ENCODE measurements around the gene GPR160. TPM values are rescaled to one million over a fixed set of nuclear protein-coding genes. Genes with fewer than 3 reads are reported as not detected.

The GPR160 gene
- total RNA-seq, 2 donors from 2014 or later: 7.2 to 13.2 TPM

- Mint-ChIP-seq H3K9me3 (no peaks in the 10 kb centered on the region), H3K36me3 (peaks cover 5 to 15% of the 10 kb centered on the region in 2 donors), H3K27ac (no peak overlapping the region)
- ATAC-seq (no peak), DNase-seq (ENCODE audit: low spot score in 2 of 2) (no peak)
Observed at GRCh38 chr3:170080605-170081004, 42.8 kb downstream of the GPR160 start.

GRCh38 chr3:170081079-170081741, 43.4 kb downstream of the GPR160 start:
- ATAC-seq: no peak

GRCh38 chr3:170083343-170083742, 45.5 kb downstream of the GPR160 start:
- no peak for DNase-seq (ENCODE audit: low spot score in 2 of 2)
- H3K27ac Mint-ChIP-seq: no peak overlapping the region
- no peaks in the 10 kb centered on the region for H3K9me3 Mint-ChIP-seq
- ATAC-seq: no peak
- peaks cover 5 to 12% of the 10 kb centered on the region in 2 donors for H3K36me3 Mint-ChIP-seq

More at GRCh38 chr3:170081079-170081741, 43.4 kb downstream of the GPR160 start:
- H3K9me3 Mint-ChIP-seq: no peaks in the 10 kb centered on the region
- DNase-seq (ENCODE audit: low spot score in 2 of 2): no peak
- no peak overlapping the region for H3K27ac Mint-ChIP-seq
- peaks cover 5 to 18% of the 10 kb centered on the region in 2 donors for H3K36me3 Mint-ChIP-seq

GRCh38 chr3:170085396-170085795, 47.6 kb downstream of the GPR160 start:
- ATAC-seq: no peak

GRCh38 chr3:170089862-170090600, 52.2 kb downstream of the GPR160 start:
- Mint-ChIP-seq H3K27ac (peak overlapping the region in 1 of 2 donors; percentile 55), H3K9me3 (no peaks in the 10 kb centered on the region), H3K36me3 (peaks cover 0 to 28% of the 10 kb centered on the region in 2 donors)
- DNase-seq (ENCODE audit: low spot score in 2 of 2) (no peak), ATAC-seq (peak in 1 of 2 donors; percentile 28)

More at GRCh38 chr3:170085396-170085795, 47.6 kb downstream of the GPR160 start:
- Mint-ChIP-seq H3K9me3 (no peaks in the 10 kb centered on the region), H3K36me3 (peaks cover 5 to 18% of the 10 kb centered on the region in 2 donors), H3K27ac (no peak overlapping the region)
- DNase-seq (ENCODE audit: low spot score in 2 of 2): no peak

GRCh38 chr3:170090601-170090981, 52.8 kb downstream of the GPR160 start:
- no peak for DNase-seq (ENCODE audit: low spot score in 2 of 2)
- Mint-ChIP-seq H3K9me3 (no peaks in the 10 kb centered on the region), H3K27ac (peak overlapping the region; percentile 67 to 95), H3K36me3 (peaks cover 0 to 29% of the 10 kb centered on the region in 2 donors)
- ATAC-seq: peak in 1 of 2 donors; percentile 48

- DNase-seq (ENCODE audit: low spot score in 2 of 2) (no peak), ATAC-seq (no peak)
- H3K36me3 Mint-ChIP-seq: peaks cover 0 to 39% of the 10 kb centered on the region in 2 donors
- H3K27ac Mint-ChIP-seq: no peak overlapping the region
- H3K9me3 Mint-ChIP-seq: no peaks in the 10 kb centered on the region
Observed at GRCh38 chr3:170092907-170093306, 55.1 kb downstream of the GPR160 start.

- no peak overlapping the region for H3K27ac Mint-ChIP-seq
- H3K9me3 Mint-ChIP-seq: no peaks in the 10 kb centered on the region
- H3K36me3 Mint-ChIP-seq: peaks cover 0 to 32% of the 10 kb centered on the region in 2 donors
- no peak for ATAC-seq
- no peak for DNase-seq (ENCODE audit: low spot score in 2 of 2)
Observed at GRCh38 chr3:170095771-170096170, 58.0 kb downstream of the GPR160 start.

- Mint-ChIP-seq H3K27ac (peak overlapping the region in 1 of 2 donors; percentile 26), H3K9me3 (no peaks in the 10 kb centered on the region), H3K36me3 (peaks cover 0 to 32% of the 10 kb centered on the region in 2 donors)
- ATAC-seq (no peak), DNase-seq (ENCODE audit: low spot score in 2 of 2) (no peak)
Observed at GRCh38 chr3:170096342-170096741, 58.5 kb downstream of the GPR160 start.

GRCh38 chr3:170098753-170099152, 61.0 kb downstream of the GPR160 start:
- Mint-ChIP-seq H3K36me3 (peaks cover 0 to 39% of the 10 kb centered on the region in 2 donors), H3K27ac (peak overlapping the region; percentile 75 to 79), H3K9me3 (no peaks in the 10 kb centered on the region)
- DNase-seq (ENCODE audit: low spot score in 2 of 2): no peak
- peak; percentile 43 to 59 for ATAC-seq

- ATAC-seq (no peak), DNase-seq (ENCODE audit: low spot score in 2 of 2) (no peak)
- no peaks in the 10 kb centered on the region for H3K9me3 Mint-ChIP-seq
- H3K36me3 Mint-ChIP-seq: peaks cover 0 to 20% of the 10 kb centered on the region in 2 donors
- H3K27ac Mint-ChIP-seq: peak overlapping the region in 1 of 2 donors; percentile 36
Observed at GRCh38 chr3:170100944-170101343, 63.1 kb downstream of the GPR160 start.

GRCh38 chr3:170102431-170102830, 64.6 kb downstream of the GPR160 start:
- ATAC-seq (no peak), DNase-seq (ENCODE audit: low spot score in 2 of 2) (no peak)
- peaks cover 0 to 9% of the 10 kb centered on the region in 2 donors for H3K36me3 Mint-ChIP-seq
- no peaks in the 10 kb centered on the region for H3K9me3 Mint-ChIP-seq
- peak overlapping the region in 1 of 2 donors; percentile 19 for H3K27ac Mint-ChIP-seq

GRCh38 chr3:170107941-170108340, 70.1 kb downstream of the GPR160 start:
- no peak overlapping the region for H3K27ac Mint-ChIP-seq
- H3K9me3 Mint-ChIP-seq: no peaks in the 10 kb centered on the region
- peaks cover 12 to 30% of the 10 kb centered on the region in 2 donors for H3K36me3 Mint-ChIP-seq
- DNase-seq (ENCODE audit: low spot score in 2 of 2) (no peak), ATAC-seq (no peak)

- Mint-ChIP-seq H3K27ac (peak overlapping the region in 1 of 2 donors; percentile 40), H3K36me3 (peaks cover 17 to 36% of the 10 kb centered on the region in 2 donors), H3K9me3 (no peaks in the 10 kb centered on the region)
- ATAC-seq (no peak), DNase-seq (ENCODE audit: low spot score in 2 of 2) (no peak)
Observed at GRCh38 chr3:170108955-170109354, 71.2 kb downstream of the GPR160 start.

- Mint-ChIP-seq H3K27ac (peak overlapping the region; percentile 31 to 40), H3K9me3 (no peaks in the 10 kb centered on the region), H3K36me3 (peaks cover 17 to 36% of the 10 kb centered on the region in 2 donors)
- DNase-seq (ENCODE audit: low spot score in 2 of 2) (no peak), ATAC-seq (peak in 1 of 2 donors; percentile 52)
Observed at GRCh38 chr3:170109579-170110293, 71.9 kb downstream of the GPR160 start.

- no peaks in the 10 kb centered on the region for H3K9me3 Mint-ChIP-seq
Observed at GRCh38 chr3:170111147-170111771, 73.5 kb downstream of the GPR160 start.

More at GRCh38 chr3:170111147-170111771, 73.5 kb downstream of the GPR160 start:
- peak overlapping the region; percentile 40 to 75 for H3K27ac Mint-ChIP-seq
- DNase-seq (ENCODE audit: low spot score in 2 of 2): no peak
- H3K36me3 Mint-ChIP-seq: peaks cover 17 to 36% of the 10 kb centered on the region in 2 donors
- no peak for ATAC-seq

Data from activated naive CD4-positive, alpha-beta T cell treated with anti-CD3 and anti-CD28 coated beads, Interleukin-2, amount 50 U/mL, for 72 hours (primary cell).